Thyroid gland (tissue), 4 donors: ENCODE measurements around the gene CKAP4.

Experiments
- POLR2A ChIP-seq, 2 donors: fragments of 450-650 bp; IDR thresholded peaks; one replicate each; pipeline ENCODE4 v1.6.1; 2017; ENCODE audit warnings: antibody characterized with exemption in 2 of 2, mild to moderate bottlenecking in 2 of 2, moderate library complexity in 1 of 2
- TF ChIP-seq, protein P1 (sequence below), 6 experiments: fragments of 200-600 bp in 3 of 6; fragments of 450-650 bp in 3 of 6; sonication (generic) in 3 of 6; IDR thresholded peaks; one replicate each; pipeline ENCODE4 v1.5.1; 2016 to 2019; ENCODE audit warnings: antibody characterized with exemption in 6 of 6, mild to moderate bottlenecking in 2 of 6, inconsistent platforms in 1 of 6, moderate library complexity in 1 of 6

DNA sequence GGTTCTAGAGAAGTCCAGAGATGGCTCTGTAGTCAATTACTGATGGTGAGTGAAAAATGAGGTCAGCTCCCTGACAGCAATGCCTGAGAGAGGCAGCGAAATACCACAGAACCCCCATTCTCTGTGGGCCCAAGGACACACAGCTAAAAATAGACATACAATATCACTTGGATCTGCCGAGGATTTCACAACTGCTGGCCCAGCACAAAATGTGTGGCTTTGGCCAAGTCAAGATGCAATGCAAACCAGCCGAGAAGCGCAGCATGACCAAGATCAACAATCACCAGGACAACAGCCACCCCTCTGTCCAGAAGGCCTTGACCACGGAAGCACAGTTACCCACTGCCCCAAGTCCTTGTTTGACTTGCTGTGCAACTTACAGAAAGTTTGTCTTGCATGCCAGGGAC lies 52.2 kb downstream of the CKAP4 start:
- TF ChIP-seq, protein P1, sequence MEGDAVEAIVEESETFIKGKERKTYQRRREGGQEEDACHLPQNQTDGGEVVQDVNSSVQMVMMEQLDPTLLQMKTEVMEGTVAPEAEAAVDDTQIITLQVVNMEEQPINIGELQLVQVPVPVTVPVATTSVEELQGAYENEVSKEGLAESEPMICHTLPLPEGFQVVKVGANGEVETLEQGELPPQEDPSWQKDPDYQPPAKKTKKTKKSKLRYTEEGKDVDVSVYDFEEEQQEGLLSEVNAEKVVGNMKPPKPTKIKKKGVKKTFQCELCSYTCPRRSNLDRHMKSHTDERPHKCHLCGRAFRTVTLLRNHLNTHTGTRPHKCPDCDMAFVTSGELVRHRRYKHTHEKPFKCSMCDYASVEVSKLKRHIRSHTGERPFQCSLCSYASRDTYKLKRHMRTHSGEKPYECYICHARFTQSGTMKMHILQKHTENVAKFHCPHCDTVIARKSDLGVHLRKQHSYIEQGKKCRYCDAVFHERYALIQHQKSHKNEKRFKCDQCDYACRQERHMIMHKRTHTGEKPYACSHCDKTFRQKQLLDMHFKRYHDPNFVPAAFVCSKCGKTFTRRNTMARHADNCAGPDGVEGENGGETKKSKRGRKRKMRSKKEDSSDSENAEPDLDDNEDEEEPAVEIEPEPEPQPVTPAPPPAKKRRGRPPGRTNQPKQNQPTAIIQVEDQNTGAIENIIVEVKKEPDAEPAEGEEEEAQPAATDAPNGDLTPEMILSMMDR (IDR thresholded peaks at IDR 0.05) = no peak
- TF ChIP-seq POLR2A (IDR thresholded peaks at IDR 0.05) = peak in 1 of 2 donors; percentile 18
